Hepatocyte (in vitro differentiated cells): ENCODE data around the gene TAL2. TPM values are rescaled to one million over a fixed set of nuclear protein-coding genes. Genes with fewer than 3 reads are reported as not detected.

Experiments used
- DNase-seq: peaks from one replicate; pipeline ENCODE4 v3.0.0-alpha.2; 2016; ENCODE audit warnings: low spot score
- H2AFZ ChIP-seq: fragments of 200-600 bp; sonication (generic); 2 replicates; pipeline ENCODE4 v1.6.0; 2016; ENCODE audit warnings: antibody characterized with exemption, mild to moderate bottlenecking
- H3K27ac ChIP-seq: fragments of 200-600 bp; sonication (generic); 2 replicates; pipeline ENCODE4 v1.5.1; 2016; ENCODE audit warnings: mild to moderate bottlenecking
- H3K27me3 ChIP-seq: fragments of 200-600 bp; sonication (generic); 2 replicates; pipeline ENCODE4 v1.6.1; 2016
- H3K36me3 ChIP-seq: fragments of 200-600 bp; sonication (generic); replicated peaks from 2 replicates; pipeline ENCODE4 v1.5.1; 2016; ENCODE audit warnings: low read depth; ENCODE audit not compliant: insufficient read depth
- H3K4me1 ChIP-seq: fragments of 200-600 bp; sonication (generic); 2 replicates; pipeline ENCODE4 v1.5.1; 2016; ENCODE audit warnings: mild to moderate bottlenecking, moderate library complexity; ENCODE audit not compliant: insufficient read depth
- H3K4me2 ChIP-seq: fragments of 200-600 bp; sonication (generic); 2 replicates; pipeline ENCODE4 v1.6.0; 2016
- H3K4me3 ChIP-seq: fragments of 200-600 bp; sonication (generic); 2 replicates; pipeline ENCODE4 v1.5.1; 2016; ENCODE audit warnings: mild to moderate bottlenecking
- H3K79me2 ChIP-seq: fragments of 200-600 bp; sonication (generic); 2 replicates; pipeline ENCODE4 v1.6.0; 2017; ENCODE audit warnings: mild to moderate bottlenecking
- H3K9me2 ChIP-seq: fragments of 200-600 bp; sonication (generic); replicated peaks from 2 replicates; pipeline ENCODE4 v1.6.0; 2017; ENCODE audit warnings: mild to moderate bottlenecking; ENCODE audit not compliant: insufficient read depth
- H3K9me3 ChIP-seq: fragments of 200-600 bp; sonication (generic); 2 replicates; pipeline ENCODE4 v1.5.1; 2016; ENCODE audit warnings: low read depth, mild to moderate bottlenecking
- H4K20me1 ChIP-seq: fragments of 200-600 bp; sonication (generic); 2 replicates; pipeline ENCODE4 v1.6.0; 2016; ENCODE audit warnings: mild to moderate bottlenecking; ENCODE audit not compliant: insufficient read depth, poor library complexity, severe bottlenecking
- CTCF ChIP-seq: fragments of 200-600 bp; sonication (generic); IDR thresholded peaks from 2 replicates; pipeline ENCODE4 v1.5.1; 2016; ENCODE audit warnings: antibody characterized with exemption, mild to moderate bottlenecking; ENCODE audit not compliant: poor library complexity
- EZH2 ChIP-seq: fragments of 200-600 bp; sonication (generic); IDR thresholded peaks from 2 replicates; pipeline ENCODE4 v1.6.1; 2016; ENCODE audit warnings: antibody characterized with exemption, mild to moderate bottlenecking, borderline replicate concordance
- EZH2phosphoT487 ChIP-seq: fragments of 200-600 bp; sonication (generic); IDR thresholded peaks from one replicate; pipeline ENCODE4 v1.6.1; 2018; ENCODE audit warnings: antibody characterized with exemption, mild to moderate bottlenecking, low read depth, moderate library complexity; ENCODE audit not compliant: unreplicated experiment, severe bottlenecking
- WGBS: methylation state at CpG from one replicate; pipeline ENCODE4 v1.1.6; 2016; ENCODE audit warnings: low lambda C conversion rate; ENCODE audit errors: missing lambda C conversion rate; 5-methylcytosine and 5-hydroxymethylcytosine counted together
- polyA plus RNA-seq: library from polyadenylated mRNA; unstranded; fragments of >200 nt; fragmentation: Nextera tagmentation; extraction: Ambion mirVana; gene quantifications from 2 replicates; pipeline ENCODE4 v1.2.1, GENCODE V29; 2016
- total RNA-seq: library from RNA; depleted of rRNA; stranded (reverse); fragments of >200 nt; gene quantifications from 2 replicates; pipeline ENCODE4 v1.2.3, GENCODE V29; 2014

The TAL2 gene
- total and polyA plus RNA-seq, 2 experiments from 2014 or later, result not detected

DNA sequence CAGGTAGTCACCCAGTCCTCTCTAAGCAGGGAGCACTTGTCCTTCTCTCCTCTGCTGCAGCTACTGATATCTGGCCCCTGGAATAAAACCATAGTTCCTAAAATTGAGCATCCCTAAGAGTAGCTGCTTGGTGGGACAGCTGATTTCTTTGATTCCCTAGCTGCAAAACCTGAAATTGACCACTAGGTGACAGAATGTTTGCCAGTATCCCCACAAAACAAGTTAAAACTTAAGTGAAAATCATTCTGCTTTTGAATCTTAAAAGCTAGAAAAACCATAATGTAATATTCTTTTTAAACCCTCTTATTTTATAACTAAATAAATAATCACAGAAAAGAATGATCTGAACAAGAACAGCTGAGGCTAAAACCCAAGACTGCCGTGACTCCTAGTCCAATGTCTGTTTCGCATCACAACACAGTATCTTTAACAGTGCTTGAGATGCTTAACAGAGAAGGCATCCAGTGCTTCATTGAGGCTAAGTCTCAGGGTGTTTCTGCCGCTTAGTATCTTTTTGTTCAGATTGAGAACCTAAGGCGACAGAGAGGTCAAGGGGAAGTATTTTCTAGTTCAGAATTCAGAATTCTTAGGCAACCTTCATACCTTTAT lies 24.4 kb upstream of the TAL2 start:
- no peak overlapping the region for H3K27ac ChIP-seq
- H3K36me3 ChIP-seq, result no peaks in the 10 kb centered on the region
- WGBS, result 84% methylated on average over 4 of the region's 4 CpGs
- H3K9me2 ChIP-seq, result no peaks in the 10 kb centered on the region
- H4K20me1 ChIP-seq, result no peaks in the 10 kb centered on the region
- peak; percentile 42 for TF ChIP-seq CTCF
- TF ChIP-seq EZH2phosphoT487, result no peak
- H3K4me2 ChIP-seq, result no peak overlapping the region
- no peaks in the 10 kb centered on the region for H3K4me1 ChIP-seq
- no peaks in the 10 kb centered on the region for H3K27me3 ChIP-seq
- H3K4me3 ChIP-seq, result no peak overlapping the region
- no peaks in the 10 kb centered on the region for H3K9me3 ChIP-seq
- H2AFZ ChIP-seq, result no peak overlapping the region
- no peak for DNase-seq
- H3K79me2 ChIP-seq, result no peaks in the 10 kb centered on the region

DNA sequence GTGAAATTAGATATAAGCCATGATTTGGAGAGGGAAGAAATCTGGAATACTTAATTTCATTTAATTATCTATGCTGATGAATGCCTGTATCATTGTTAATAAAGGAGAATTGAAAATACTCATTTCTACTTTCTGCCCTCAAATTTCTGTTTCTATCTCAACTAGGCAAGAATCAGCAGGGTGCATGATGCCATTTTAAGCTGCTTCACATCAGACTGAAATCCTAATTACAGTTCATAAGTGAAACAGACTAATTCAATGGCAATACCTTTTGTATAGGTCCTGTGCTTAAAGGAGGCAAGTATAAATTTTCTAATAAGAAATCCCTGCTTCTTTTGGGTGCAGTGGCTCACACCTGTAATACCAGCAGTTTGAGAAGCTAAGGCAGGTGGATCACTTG lies 22.3 kb upstream of the TAL2 start:
- no peaks in the 10 kb centered on the region for H3K9me3 ChIP-seq
- no peaks in the 10 kb centered on the region for H4K20me1 ChIP-seq
- no peak for TF ChIP-seq CTCF
- no peak for TF ChIP-seq EZH2
- no peak for TF ChIP-seq EZH2phosphoT487
- H3K4me3 ChIP-seq, result no peak overlapping the region
- H3K9me2 ChIP-seq, result no peaks in the 10 kb centered on the region
- H2AFZ ChIP-seq, result no peak overlapping the region
- no peak for DNase-seq
- H3K27me3 ChIP-seq, result no peaks in the 10 kb centered on the region
- no peak overlapping the region for H3K4me2 ChIP-seq
- H3K27ac ChIP-seq, result no peak overlapping the region
- H3K36me3 ChIP-seq, result no peaks in the 10 kb centered on the region
- no peaks in the 10 kb centered on the region for H3K4me1 ChIP-seq
- no peaks in the 10 kb centered on the region for H3K79me2 ChIP-seq

GRCh38 chr9:105643795-105644194 lies 18.5 kb upstream of the TAL2 start:
- DNase-seq, result no peak
- TF ChIP-seq EZH2phosphoT487, result no peak
- no peak for TF ChIP-seq EZH2
- TF ChIP-seq CTCF, result no peak

More at GRCh38 chr9:105643795-105644194, 18.5 kb upstream of the TAL2 start:
- Histone ChIP-seq H3K27me3 (no peaks in the 10 kb centered on the region), H2AFZ (no peak overlapping the region), H3K4me3 (no peak overlapping the region), H3K27ac (no peak overlapping the region), H3K4me2 (no peak overlapping the region), H4K20me1 (no peaks in the 10 kb centered on the region), H3K9me3 (no peaks in the 10 kb centered on the region), H3K36me3 (no peaks in the 10 kb centered on the region), H3K4me1 (no peaks in the 10 kb centered on the region), H3K9me2 (no peaks in the 10 kb centered on the region), H3K79me2 (no peaks in the 10 kb centered on the region)
